Karpas-422 (cell line): ENCODE results near the gene TRIO. TPM values are rescaled to one million over a fixed set of nuclear protein-coding genes. Genes with fewer than 3 reads are reported as not detected.
"Not testable (repeated sequence)": the region's sequence is repeated elsewhere in the genome, so short reads cannot be mapped to it uniquely, and the experiment has no call there.

Experiments used
- DNase-seq: peaks from one replicate; pipeline ENCODE4 v3.0.0-alpha.2; 2015
- H2AFZ ChIP-seq: fragments of 200-600 bp; sonication (generic); 2 replicates; pipeline ENCODE4 v1.6.1; 2014; ENCODE audit warnings: antibody characterized with exemption, low read length, mixed read lengths
- H3K27ac ChIP-seq: fragments of 200-600 bp; sonication (generic); 2 replicates; pipeline ENCODE4 v1.5.1; 2014; ENCODE audit warnings: mild to moderate bottlenecking, low read length, moderate library complexity
- H3K27me3 ChIP-seq: fragments of 200-600 bp; sonication (generic); 2 replicates; pipeline ENCODE4 v1.6.1; 2014; ENCODE audit warnings: low read length, mixed read lengths
- H3K36me3 ChIP-seq: fragments of 200-600 bp; sonication (generic); 2 replicates; pipeline ENCODE4 v1.6.1; 2014; ENCODE audit warnings: low read length, mixed read lengths; ENCODE audit not compliant: insufficient read depth
- H3K4me1 ChIP-seq: fragments of 200-600 bp; sonication (generic); 2 replicates; pipeline ENCODE4 v1.6.1; 2014; ENCODE audit warnings: mild to moderate bottlenecking, low read length, mixed read lengths
- H3K4me2 ChIP-seq: fragments of 200-600 bp; sonication (generic); 2 replicates; pipeline ENCODE4 v1.6.1; 2014; ENCODE audit warnings: low read length, low read depth, mild to moderate bottlenecking; ENCODE audit not compliant: poor library complexity, severe bottlenecking
- H3K4me3 ChIP-seq: fragments of 200-600 bp; sonication (generic); 2 replicates; pipeline ENCODE4 v1.5.1; 2014; ENCODE audit warnings: mild to moderate bottlenecking, antibody characterized with exemption, low read length, mixed read lengths
- H3K79me2 ChIP-seq: fragments of 200-600 bp; sonication (generic); 2 replicates; pipeline ENCODE4 v1.6.1; 2014; ENCODE audit warnings: mild to moderate bottlenecking, low read length, mixed read lengths
- H3K9ac ChIP-seq: fragments of 200-600 bp; sonication (generic); 2 replicates; pipeline ENCODE4 v1.6.0; 2014; ENCODE audit warnings: low read length
- H3K9me2 ChIP-seq: fragments of 200-600 bp; sonication (generic), shearing (Covaris generic); replicated peaks from 2 replicates; pipeline ENCODE4 v1.6.0; 2014; ENCODE audit warnings: mild to moderate bottlenecking, low read length, moderate library complexity; ENCODE audit not compliant: insufficient read depth
- H3K9me3 ChIP-seq: fragments of 300-700, 200-600 bp; sonication (generic); 2 replicates; pipeline ENCODE4 v1.6.1; 2014; ENCODE audit warnings: low read length, mixed read lengths
- H4K20me1 ChIP-seq: fragments of 200-600 bp; sonication (generic); 2 replicates; pipeline ENCODE4 v1.6.1; 2014; ENCODE audit warnings: mild to moderate bottlenecking, antibody characterized with exemption, low read length, low read depth; ENCODE audit not compliant: insufficient read depth
- total RNA-seq: library from RNA; depleted of rRNA; stranded (reverse); fragments of >200 nt; shearing (Covaris generic); gene quantifications from 2 replicates; pipeline ENCODE4 v1.2.3, GENCODE V29; 2014; ENCODE audit warnings: low replicate concordance

TRIO gene
- total RNA-seq, 1 experiment from 2014 or later, result 0.04 TPM

DNA sequence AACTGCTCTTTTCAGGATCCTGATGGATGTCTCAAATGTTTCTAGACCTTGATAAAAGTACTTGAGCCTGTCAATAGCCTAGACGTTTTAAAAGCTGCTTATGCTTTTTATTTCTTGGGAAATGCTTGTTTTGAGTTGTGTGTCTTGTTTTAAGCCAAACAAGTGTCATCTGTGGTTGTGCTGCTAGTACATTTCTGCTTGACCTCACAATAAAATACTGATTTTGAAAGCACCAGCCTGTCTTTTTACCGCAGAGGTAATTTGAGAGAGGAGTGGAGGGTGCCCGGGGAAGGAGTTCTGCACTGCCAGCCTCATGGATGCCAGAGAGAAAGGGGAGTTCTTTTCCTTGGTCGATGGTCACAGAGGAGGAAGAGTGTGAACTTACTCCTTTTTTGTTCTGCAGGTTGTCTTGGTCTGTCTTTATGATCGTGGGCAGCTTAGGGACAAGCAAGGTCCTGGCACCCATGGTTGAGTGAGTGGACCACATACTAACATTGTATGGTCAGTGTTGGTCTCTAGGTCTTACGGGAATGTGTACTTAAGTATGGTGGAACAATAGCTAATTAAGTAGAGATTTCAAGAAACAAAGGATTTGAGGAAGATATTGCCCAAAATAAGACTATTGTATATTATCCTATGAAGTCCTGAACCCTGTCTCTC lies 61.0 kb downstream of the TRIO start:
- Histone ChIP-seq H3K9ac (no peak overlapping the region), H4K20me1 (no peaks in the 10 kb centered on the region), H3K4me3 (no peak overlapping the region), H3K79me2 (no peaks in the 10 kb centered on the region), H3K4me2 (no peak overlapping the region), H3K27ac (no peak overlapping the region), H3K36me3 (no peaks in the 10 kb centered on the region), H3K4me1 (no peaks in the 10 kb centered on the region), H3K27me3 (no peaks in the 10 kb centered on the region), H3K9me2 (no peaks in the 10 kb centered on the region), H3K9me3 (no peaks in the 10 kb centered on the region), H2AFZ (no peak overlapping the region)
- no peak for DNase-seq

DNA sequence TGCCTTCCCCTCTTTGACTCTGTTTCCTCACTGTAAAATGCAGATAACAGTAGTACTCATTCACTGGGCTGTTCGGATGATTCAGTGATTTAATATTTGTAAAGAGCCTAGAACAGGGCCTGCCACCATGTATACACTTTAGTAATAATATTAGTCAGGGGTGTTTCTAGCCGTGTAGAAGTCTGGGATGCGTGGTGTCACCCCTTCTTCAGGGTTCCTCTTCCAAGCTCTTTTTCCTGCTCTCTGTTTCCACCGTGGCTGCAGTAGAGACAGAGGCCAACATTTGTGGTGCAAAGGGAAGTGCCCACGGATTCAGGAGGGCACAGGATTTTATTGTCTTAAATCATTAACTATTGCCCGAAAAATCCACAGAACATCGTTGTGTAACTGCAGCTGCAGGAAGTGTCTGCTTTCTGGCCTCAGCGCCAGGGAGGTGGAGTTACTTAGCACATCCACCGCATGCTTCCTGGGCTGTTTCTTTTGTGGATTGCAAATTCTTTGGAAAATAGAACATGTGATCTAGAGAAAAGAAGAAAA lies 61.7 kb downstream of the TRIO start:
- Histone ChIP-seq H3K27me3 (no peaks in the 10 kb centered on the region), H3K36me3 (no peaks in the 10 kb centered on the region), H3K79me2 (no peaks in the 10 kb centered on the region), H3K27ac (no peak overlapping the region), H3K4me1 (no peaks in the 10 kb centered on the region), H3K9me3 (no peaks in the 10 kb centered on the region), H3K4me3 (no peak overlapping the region), H2AFZ (no peak overlapping the region), H4K20me1 (no peaks in the 10 kb centered on the region), H3K9me2 (no peaks in the 10 kb centered on the region), H3K9ac (no peak overlapping the region), H3K4me2 (no peak overlapping the region)
- no peak for DNase-seq

DNA sequence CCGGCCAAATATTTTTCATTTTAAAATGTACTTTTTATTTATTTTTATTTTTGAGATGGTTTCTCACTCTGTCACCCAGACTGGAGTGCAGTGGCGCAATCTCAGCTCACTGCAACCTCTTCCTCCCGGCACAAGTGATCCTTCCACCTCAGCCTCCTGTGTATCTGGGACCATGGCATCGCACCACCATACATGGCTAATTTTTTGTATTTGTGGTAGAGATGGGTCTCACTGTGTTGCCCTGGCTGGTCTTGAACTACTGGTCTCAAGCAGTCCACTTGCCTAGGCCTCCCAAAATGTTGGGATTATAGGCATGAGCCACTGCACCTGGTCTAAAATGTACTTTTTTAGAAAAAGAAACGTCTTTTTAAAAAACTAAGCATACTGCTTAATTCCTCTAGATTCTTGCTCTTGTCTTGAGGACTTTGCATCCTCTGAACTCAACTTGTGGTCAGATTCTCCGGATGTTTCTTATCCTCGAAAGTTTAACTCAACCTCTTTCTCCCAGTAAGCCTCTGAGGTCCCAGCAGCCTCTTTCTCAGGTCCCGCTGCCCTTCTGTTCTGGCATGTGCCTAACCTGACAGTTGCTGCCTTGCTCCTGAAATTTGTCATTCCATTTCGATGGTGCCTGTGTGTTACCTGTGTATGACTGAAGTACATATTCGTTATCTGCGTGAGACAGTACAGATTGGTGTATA lies 63.0 kb downstream of the TRIO start:
- no peaks in the 10 kb centered on the region for H3K9me3 ChIP-seq

DNA sequence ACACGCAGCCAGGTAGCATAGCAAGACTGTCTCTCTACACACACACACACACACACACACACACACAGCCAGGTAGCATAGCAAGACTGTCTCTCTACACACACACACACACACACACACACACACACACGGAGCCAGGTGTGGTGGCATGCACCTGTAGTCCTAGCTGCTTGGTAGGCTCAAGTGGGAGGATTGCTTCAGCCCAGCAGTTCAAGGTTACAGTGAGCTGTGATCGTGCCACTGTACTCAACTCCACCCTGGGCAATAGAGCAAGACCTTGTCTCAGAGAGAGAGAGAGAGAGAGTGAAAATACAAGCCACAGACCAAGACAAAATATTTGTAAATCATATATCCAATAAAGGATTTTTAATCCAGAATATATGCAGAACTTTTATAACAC lies 64.3 kb downstream of the TRIO start:
- H3K9me2 ChIP-seq, H3K4me3 ChIP-seq, H3K36me3 ChIP-seq, DNase-seq, H3K27me3 ChIP-seq, H3K4me2 ChIP-seq, H2AFZ ChIP-seq, H3K9me3 ChIP-seq, H3K27ac ChIP-seq, H3K4me1 ChIP-seq, H3K9ac ChIP-seq, H3K79me2 ChIP-seq, H4K20me1 ChIP-seq: not testable (repeated sequence)

More for the DNA sequence above, 63.0 kb downstream of the TRIO start:
- Histone ChIP-seq H3K9me2 (no peaks in the 10 kb centered on the region), H3K4me3 (no peak overlapping the region), H3K27me3 (no peaks in the 10 kb centered on the region), H3K4me2 (no peak overlapping the region), H4K20me1 (no peaks in the 10 kb centered on the region), H3K9ac (no peak overlapping the region), H3K27ac (no peak overlapping the region), H3K36me3 (no peaks in the 10 kb centered on the region), H3K79me2 (no peaks in the 10 kb centered on the region), H2AFZ (no peak overlapping the region), H3K4me1 (no peaks in the 10 kb centered on the region)
- no peak for DNase-seq

DNA sequence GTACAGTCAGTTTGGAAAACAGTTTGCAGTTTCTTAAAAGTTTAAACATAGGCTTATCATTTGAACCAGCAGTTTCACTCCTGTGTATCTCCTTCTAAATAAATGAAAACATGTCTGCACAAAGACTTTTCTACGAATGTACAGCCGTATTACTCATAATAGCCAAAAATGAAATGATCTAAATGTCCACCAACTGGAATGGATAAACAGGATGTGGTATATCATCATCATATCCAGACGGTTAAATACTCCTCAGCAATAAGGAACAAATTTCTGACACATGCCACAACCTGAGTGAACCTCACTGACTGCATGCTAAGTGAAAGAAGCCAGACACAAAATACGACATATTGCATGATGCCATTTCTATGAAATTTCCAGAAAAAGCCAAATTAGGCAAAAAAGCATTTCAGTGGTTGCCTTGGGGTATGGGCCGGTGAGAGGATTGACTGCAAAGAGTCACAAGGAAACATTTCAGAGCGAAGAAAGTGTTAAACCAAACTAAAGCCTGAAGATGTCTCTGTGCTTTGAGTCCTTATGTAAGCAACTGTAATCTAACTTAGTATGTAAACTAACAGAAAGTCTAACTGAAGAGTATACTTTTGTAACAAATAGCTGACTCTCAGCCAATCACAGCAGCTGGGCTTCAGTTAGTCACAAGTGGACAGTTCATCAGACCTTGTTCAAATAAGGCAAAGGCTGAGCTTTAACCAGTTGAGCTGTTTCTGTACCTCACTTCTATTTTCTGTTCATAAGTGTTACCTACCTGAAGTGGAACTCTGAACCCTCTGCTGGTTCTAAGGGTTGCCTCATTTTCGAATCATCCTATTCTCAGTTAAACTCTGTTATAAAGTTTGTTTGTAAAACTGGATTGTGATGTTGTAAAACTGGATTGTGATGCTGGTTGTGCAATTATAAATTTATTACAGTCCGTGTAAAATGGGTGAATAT lies 65.2 kb downstream of the TRIO start:
- Histone ChIP-seq H3K9me3 (no peaks in the 10 kb centered on the region), H3K27ac (no peak overlapping the region), H4K20me1 (no peaks in the 10 kb centered on the region), H3K4me2 (no peak overlapping the region), H3K36me3 (no peaks in the 10 kb centered on the region), H3K9me2 (no peaks in the 10 kb centered on the region), H3K4me1 (no peaks in the 10 kb centered on the region), H2AFZ (no peak overlapping the region), H3K27me3 (no peaks in the 10 kb centered on the region), H3K4me3 (no peak overlapping the region), H3K79me2 (no peaks in the 10 kb centered on the region), H3K9ac (no peak overlapping the region)
- no peak for DNase-seq

DNA sequence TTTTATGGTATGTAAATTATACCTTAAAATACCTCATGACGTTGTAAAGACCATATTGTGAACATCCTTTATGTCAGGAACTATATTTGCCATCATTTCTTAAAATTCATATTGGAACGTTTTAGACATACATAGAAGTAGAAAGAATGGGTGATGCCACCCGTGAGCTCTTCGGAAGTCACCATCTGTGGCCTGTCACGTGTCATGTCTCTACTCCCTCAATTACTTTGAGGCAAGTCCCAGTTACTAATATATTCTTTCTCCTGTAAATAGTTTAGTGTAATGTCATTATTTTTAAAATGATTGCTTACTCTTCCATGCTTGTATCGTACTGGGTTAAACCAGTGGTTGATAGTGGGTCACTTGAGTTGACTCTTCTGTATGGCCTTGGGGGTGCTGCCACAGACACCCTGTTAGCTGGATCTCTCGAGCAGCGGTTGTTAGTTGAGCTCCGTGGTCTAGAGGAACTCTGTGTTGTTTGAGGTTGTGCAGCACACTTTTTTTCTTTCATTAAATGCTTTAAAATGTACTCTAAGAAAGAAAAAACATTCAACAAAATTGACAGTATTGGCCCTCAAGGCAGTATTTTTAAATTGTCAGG lies 66.2 kb downstream of the TRIO start:
- Histone ChIP-seq H3K9ac (no peak overlapping the region), H2AFZ (no peak overlapping the region), H3K4me1 (no peaks in the 10 kb centered on the region)

DNA sequence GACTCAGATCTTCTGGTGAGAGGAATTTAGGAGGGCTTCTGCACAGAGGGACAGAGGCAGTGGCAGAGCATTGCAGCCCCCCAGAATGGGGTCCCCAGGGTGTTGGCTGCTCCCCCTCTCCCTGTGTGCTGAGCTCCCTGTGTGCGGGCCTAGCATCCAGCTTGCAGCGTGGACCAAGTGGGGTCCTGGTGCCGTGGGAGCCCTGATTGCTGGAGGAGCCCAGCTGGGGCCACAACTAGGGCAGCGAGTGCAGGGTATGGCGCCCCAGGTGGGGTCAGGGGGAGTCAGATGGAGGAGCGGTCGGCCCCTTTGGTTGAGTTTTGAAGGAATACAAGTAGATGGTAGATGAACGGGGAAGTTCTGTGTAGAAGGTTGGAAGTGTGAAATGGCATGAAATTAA lies 66.7 kb downstream of the TRIO start:
- H3K9ac ChIP-seq, result no peak overlapping the region

More for the DNA sequence above, 66.2 kb downstream of the TRIO start:
- no peaks in the 10 kb centered on the region for H3K9me2 ChIP-seq
- H3K9me3 ChIP-seq, result no peaks in the 10 kb centered on the region
- no peaks in the 10 kb centered on the region for H3K79me2 ChIP-seq
- H3K27ac ChIP-seq, result no peak overlapping the region
- H3K4me3 ChIP-seq, result no peak overlapping the region
- H3K4me2 ChIP-seq, result no peak overlapping the region
- H3K36me3 ChIP-seq, result no peaks in the 10 kb centered on the region
- no peaks in the 10 kb centered on the region for H4K20me1 ChIP-seq
- DNase-seq, result no peak
- no peaks in the 10 kb centered on the region for H3K27me3 ChIP-seq

More for the DNA sequence above, 66.7 kb downstream of the TRIO start:
- H3K27me3 ChIP-seq, result no peaks in the 10 kb centered on the region
- no peak overlapping the region for H2AFZ ChIP-seq
- H3K27ac ChIP-seq, result no peak overlapping the region
- H3K36me3 ChIP-seq, result no peaks in the 10 kb centered on the region
- H3K9me2 ChIP-seq, result no peaks in the 10 kb centered on the region
- no peaks in the 10 kb centered on the region for H3K9me3 ChIP-seq
- H3K4me3 ChIP-seq, result no peak overlapping the region
- H4K20me1 ChIP-seq, result no peaks in the 10 kb centered on the region
- no peaks in the 10 kb centered on the region for H3K79me2 ChIP-seq
- H3K4me2 ChIP-seq, result no peak overlapping the region
- H3K4me1 ChIP-seq, result no peaks in the 10 kb centered on the region
- DNase-seq, result no peak
